ENCODE data around the gene DCUN1D3. TPM values are rescaled to one million over a fixed set of nuclear protein-coding genes. Genes with fewer than 3 reads are reported as not detected.
"Not testable (repeated sequence)": the region's sequence is repeated elsewhere in the genome, so short reads cannot be mapped to it uniquely, and the experiment has no call there.

The DCUN1D3 gene
- total RNA-seq, 2 experiments from 2014 or later = 13.0 to 13.1 TPM

- CTCF ChIA-PET = no interaction called here
- POLR2A ChIA-PET = no interaction called here
Observed at GRCh38 chr16:20811889-20812439, 88.2 kb downstream of the DCUN1D3 start.

GRCh38 chr16:20807862-20808261 is 92.3 kb downstream of the DCUN1D3 start:
- CTCF ChIA-PET = interaction anchor here (0.7 kb wide), 1 partner anchor 157 kb away, joined by 4 read pairs; no protein-coding TSS in a partner anchor
- POLR2A ChIA-PET = no interaction called here

- ChIA-PET POLR2A (interaction anchor here (0.6 to 1.1 kb wide), 5 partner anchors 64 to 141 kb away, joined by 3 to 6 read pairs (median 3); partner anchors contain the start of genes DCUN1D3 and LYRM1), CTCF (interaction anchor here (0.9 to 1.1 kb wide), 2 partner anchors 10 to 32 kb away, joined by 3 read pairs; no protein-coding TSS in a partner anchor)
Observed at GRCh38 chr16:20806168-20807050, 93.7 kb downstream of the DCUN1D3 start, which contains the start of the genes ERI2 and REXO5. Gene ERI2, minus strand, starts transcription at chr16:20806472. Its CDS starts 42 bp downstream, at chr16:20806430. Gene REXO5, plus strand, starts transcription at chr16:20806527. Its CDS starts 427 bp downstream, at chr16:20806954.

- POLR2A ChIA-PET = interaction anchor here (1.0 to 1.1 kb wide), 2 partner anchors 64 to 94 kb away, joined by 3 to 5 read pairs; partner anchors contain the start of genes DCUN1D3 and LYRM1
- CTCF ChIA-PET = not testable (repeated sequence)
Observed at GRCh38 chr16:20805684-20806167, 94.4 kb downstream of the DCUN1D3 start.

Other genes starting within 250 kb of the DCUN1D3 start
- gene ACSM1, start 202.7 kb downstream of the DCUN1D3 start, total RNA-seq = not detected
- 10 to 100 TPM; 45.2 to 49.3 TPM for gene THUMPD1, start 158.5 kb downstream of the DCUN1D3 start, total RNA-seq
- 10 to 100 TPM; 10.1 to 10.7 TPM for gene ACSM3, start 136.3 kb downstream of the DCUN1D3 start, total RNA-seq
- gene ERI2, start 93.9 kb downstream of the DCUN1D3 start, total RNA-seq = 10 to 100 TPM; 21.8 to 23.2 TPM
- 10 to 100 TPM in 1 of 2 experiments, 1 to 10 TPM in 1; 9.9 to 12.4 TPM for gene REXO5, start 93.8 kb downstream of the DCUN1D3 start, total RNA-seq
- 10 to 100 TPM; 41.3 to 44.5 TPM for gene LYRM1, start 413 bp upstream of the DCUN1D3 start, total RNA-seq

Data from activated CD8-positive, alpha-beta memory T cell treated with anti-CD3 and anti-CD28 coated beads for 36 hours (primary cell).